Activated naive CD8-positive, alpha-beta T cell treated with anti-CD3 and anti-CD28 coated beads for 36 hours (primary cell): ENCODE data around the gene QTRT2. TPM values are rescaled to one million over a fixed set of nuclear protein-coding genes. Genes with fewer than 3 reads are reported as not detected.

Source experiments
- DNase-seq: peaks from one replicate; pipeline ENCODE4 v3.0.0; 2021
- H3K27ac Mint-ChIP-seq: one replicate; pipeline ENCODE4 v1.8.0; 2022; ENCODE audit warnings: mild to moderate bottlenecking, moderate library complexity, mixed read lengths
- H3K27me3 Mint-ChIP-seq: one replicate; pipeline ENCODE4 v1.8.0; 2022; ENCODE audit warnings: mild to moderate bottlenecking, mixed read lengths
- H3K36me3 Mint-ChIP-seq: one replicate; pipeline ENCODE4 v1.8.0; 2021; ENCODE audit warnings: mild to moderate bottlenecking, mixed read lengths
- H3K4me1 Mint-ChIP-seq: one replicate; pipeline ENCODE4 v1.8.0; 2021; ENCODE audit warnings: mixed read lengths
- H3K4me3 Mint-ChIP-seq: one replicate; pipeline ENCODE4 v1.8.0; 2022; ENCODE audit warnings: mild to moderate bottlenecking, moderate library complexity, mixed read lengths
- H3K9me3 Mint-ChIP-seq: one replicate; pipeline ENCODE4 v1.8.0; 2022; ENCODE audit warnings: mixed read lengths
- total RNA-seq, 2 experiments: library from RNA; stranded (reverse); gene quantifications; one replicate each; pipeline ENCODE4 v1.2.3, GENCODE V29; 2021

The QTRT2 gene
- total RNA-seq, 2 experiments from 2014 or later, result 43.3 to 51.1 TPM

- Mint-ChIP-seq H3K9me3 (no peaks in the 10 kb centered on the region), H3K36me3 (no peaks in the 10 kb centered on the region), H3K4me1 (no peaks in the 10 kb centered on the region), H3K27ac (no peak overlapping the region), H3K4me3 (no peak overlapping the region), H3K27me3 (peaks cover 9% of the 10 kb centered on the region)
- no peak for DNase-seq
Measured at GRCh38 chr3:114095796-114096195, 39.3 kb downstream of the QTRT2 start.

- no peaks in the 10 kb centered on the region for H3K9me3 Mint-ChIP-seq
- no peak for DNase-seq
- no peak overlapping the region for H3K4me3 Mint-ChIP-seq
- H3K36me3 Mint-ChIP-seq, result no peaks in the 10 kb centered on the region
- no peaks in the 10 kb centered on the region for H3K4me1 Mint-ChIP-seq
- no peak overlapping the region for H3K27ac Mint-ChIP-seq
- H3K27me3 Mint-ChIP-seq, result peaks cover 7% of the 10 kb centered on the region
Measured at GRCh38 chr3:114101101-114101500, 44.6 kb downstream of the QTRT2 start.

GRCh38 chr3:114103181-114103580, 46.6 kb downstream of the QTRT2 start:
- Mint-ChIP-seq H3K4me1 (no peaks in the 10 kb centered on the region), H3K36me3 (no peaks in the 10 kb centered on the region), H3K9me3 (no peaks in the 10 kb centered on the region), H3K27me3 (peaks cover 7% of the 10 kb centered on the region), H3K27ac (no peak overlapping the region), H3K4me3 (no peak overlapping the region)
- no peak for DNase-seq

- Mint-ChIP-seq H3K4me1 (no peaks in the 10 kb centered on the region), H3K27me3 (peaks cover 7% of the 10 kb centered on the region), H3K36me3 (no peaks in the 10 kb centered on the region), H3K4me3 (no peak overlapping the region), H3K9me3 (no peaks in the 10 kb centered on the region), H3K27ac (no peak overlapping the region)
- DNase-seq, result no peak
Measured at GRCh38 chr3:114103858-114104257, 47.3 kb downstream of the QTRT2 start.

GRCh38 chr3:114104414-114104813, 47.9 kb downstream of the QTRT2 start:
- Mint-ChIP-seq H3K9me3 (no peaks in the 10 kb centered on the region), H3K4me3 (no peak overlapping the region), H3K27ac (no peak overlapping the region), H3K27me3 (peaks cover 10% of the 10 kb centered on the region), H3K4me1 (no peaks in the 10 kb centered on the region), H3K36me3 (no peaks in the 10 kb centered on the region)
- no peak for DNase-seq

GRCh38 chr3:114108137-114108536, 51.6 kb downstream of the QTRT2 start:
- Mint-ChIP-seq H3K27ac (no peak overlapping the region), H3K9me3 (no peaks in the 10 kb centered on the region), H3K4me1 (no peaks in the 10 kb centered on the region), H3K27me3 (peaks cover 17% of the 10 kb centered on the region), H3K36me3 (no peaks in the 10 kb centered on the region), H3K4me3 (no peak overlapping the region)
- no peak for DNase-seq

- H3K36me3 Mint-ChIP-seq, result no peaks in the 10 kb centered on the region
- no peaks in the 10 kb centered on the region for H3K4me1 Mint-ChIP-seq
- no peak overlapping the region for H3K4me3 Mint-ChIP-seq
- no peaks in the 10 kb centered on the region for H3K9me3 Mint-ChIP-seq
- H3K27ac Mint-ChIP-seq, result no peak overlapping the region
- DNase-seq, result no peak
- peaks cover 17% of the 10 kb centered on the region for H3K27me3 Mint-ChIP-seq
Measured at GRCh38 chr3:114110439-114110838, 53.9 kb downstream of the QTRT2 start.

GRCh38 chr3:114111060-114111770, 54.7 kb downstream of the QTRT2 start:
- no peak overlapping the region for H3K27ac Mint-ChIP-seq
- H3K4me3 Mint-ChIP-seq, result no peak overlapping the region
- no peaks in the 10 kb centered on the region for H3K36me3 Mint-ChIP-seq
- H3K27me3 Mint-ChIP-seq, result peaks cover 17% of the 10 kb centered on the region
- DNase-seq, result no peak
- H3K4me1 Mint-ChIP-seq, result no peaks in the 10 kb centered on the region
- no peaks in the 10 kb centered on the region for H3K9me3 Mint-ChIP-seq

GRCh38 chr3:114112696-114113095, 56.2 kb downstream of the QTRT2 start:
- no peaks in the 10 kb centered on the region for H3K4me1 Mint-ChIP-seq
- H3K4me3 Mint-ChIP-seq, result no peak overlapping the region
- no peak overlapping the region for H3K27ac Mint-ChIP-seq
- no peaks in the 10 kb centered on the region for H3K36me3 Mint-ChIP-seq
- no peaks in the 10 kb centered on the region for H3K9me3 Mint-ChIP-seq
- no peak for DNase-seq
- peaks cover 17% of the 10 kb centered on the region for H3K27me3 Mint-ChIP-seq

- Mint-ChIP-seq H3K4me3 (no peak overlapping the region), H3K9me3 (no peaks in the 10 kb centered on the region), H3K27me3 (peaks cover 11% of the 10 kb centered on the region), H3K27ac (no peak overlapping the region), H3K4me1 (no peaks in the 10 kb centered on the region), H3K36me3 (no peaks in the 10 kb centered on the region)
- DNase-seq, result no peak
Measured at GRCh38 chr3:114114719-114115118, 58.2 kb downstream of the QTRT2 start.

GRCh38 chr3:114115143-114115542, 58.6 kb downstream of the QTRT2 start:
- Mint-ChIP-seq H3K27me3 (peaks cover 11% of the 10 kb centered on the region), H3K36me3 (no peaks in the 10 kb centered on the region), H3K4me1 (no peaks in the 10 kb centered on the region), H3K27ac (no peak overlapping the region), H3K9me3 (no peaks in the 10 kb centered on the region), H3K4me3 (no peak overlapping the region)
- DNase-seq, result no peak

GRCh38 chr3:114119776-114120175, 63.2 kb downstream of the QTRT2 start:
- no peak for DNase-seq
- H3K9me3 Mint-ChIP-seq, result no peaks in the 10 kb centered on the region
- H3K36me3 Mint-ChIP-seq, result no peaks in the 10 kb centered on the region
- H3K27ac Mint-ChIP-seq, result no peak overlapping the region
- H3K4me3 Mint-ChIP-seq, result no peak overlapping the region
- no peaks in the 10 kb centered on the region for H3K27me3 Mint-ChIP-seq
- H3K4me1 Mint-ChIP-seq, result no peaks in the 10 kb centered on the region

- H3K9me3 Mint-ChIP-seq, result no peaks in the 10 kb centered on the region
- no peak for DNase-seq
Measured at GRCh38 chr3:114120211-114120610, 63.7 kb downstream of the QTRT2 start.

GRCh38 chr3:114122027-114122709, 65.6 kb downstream of the QTRT2 start:
- Mint-ChIP-seq H3K9me3 (no peaks in the 10 kb centered on the region), H3K4me1 (no peaks in the 10 kb centered on the region), H3K27me3 (no peaks in the 10 kb centered on the region), H3K36me3 (no peaks in the 10 kb centered on the region), H3K4me3 (no peak overlapping the region), H3K27ac (no peak overlapping the region)
- DNase-seq, result no peak

More at GRCh38 chr3:114120211-114120610, 63.7 kb downstream of the QTRT2 start:
- H3K27me3 Mint-ChIP-seq, result no peaks in the 10 kb centered on the region
- H3K36me3 Mint-ChIP-seq, result no peaks in the 10 kb centered on the region
- H3K4me1 Mint-ChIP-seq, result no peaks in the 10 kb centered on the region
- H3K4me3 Mint-ChIP-seq, result no peak overlapping the region
- H3K27ac Mint-ChIP-seq, result no peak overlapping the region

GRCh38 chr3:114126461-114126860, 69.9 kb downstream of the QTRT2 start:
- H3K36me3 Mint-ChIP-seq, result no peaks in the 10 kb centered on the region
- H3K27ac Mint-ChIP-seq, result no peak overlapping the region

GRCh38 chr3:114127517-114127916, 71.0 kb downstream of the QTRT2 start:
- Mint-ChIP-seq H3K4me3 (no peak overlapping the region), H3K27ac (no peak overlapping the region), H3K4me1 (no peaks in the 10 kb centered on the region), H3K27me3 (peaks cover 5% of the 10 kb centered on the region), H3K36me3 (no peaks in the 10 kb centered on the region), H3K9me3 (no peaks in the 10 kb centered on the region)
- no peak for DNase-seq

More at GRCh38 chr3:114126461-114126860, 69.9 kb downstream of the QTRT2 start:
- no peak for DNase-seq
- Mint-ChIP-seq H3K9me3 (no peaks in the 10 kb centered on the region), H3K4me3 (no peak overlapping the region), H3K4me1 (no peaks in the 10 kb centered on the region), H3K27me3 (no peaks in the 10 kb centered on the region)
